GM23338 (cell line): Measurements from ENCODE around the gene CDH18. TPM values are rescaled to one million over a fixed set of nuclear protein-coding genes. Genes with fewer than 3 reads are reported as not detected.
"Not testable (repeated sequence)": the region's sequence is repeated elsewhere in the genome, so short reads cannot be mapped to it uniquely, and the experiment has no call there.

Experiments
- ATAC-seq: fragments of 200-7000 bp; cut with Tn5 transposase; 3 replicates; pipeline ENCODE4 v1.9.1; 2020
- DNase-seq: peaks from one replicate; pipeline ENCODE4 v3.0.0-alpha.2; 2015; ENCODE audit warnings: low spot score
- H2AFZ ChIP-seq: fragments of 200-600 bp; sonication (generic); 2 replicates; pipeline ENCODE4 v1.8.0; 2016; ENCODE audit warnings: antibody characterized with exemption, mild to moderate bottlenecking, moderate library complexity
- H3F3A ChIP-seq: fragments of 200-600 bp; sonication (generic); replicated peaks from 2 replicates; pipeline ENCODE4 v1.8.0; 2017; ENCODE audit warnings: antibody characterized with exemption, mixed run types, low read depth
- H3K27ac ChIP-seq: fragments of 200-600 bp; sonication (generic); 2 replicates; pipeline ENCODE4 v1.6.1; 2016; ENCODE audit warnings: low read depth
- H3K27me3 ChIP-seq: fragments of 200-600 bp; sonication (generic); 2 replicates; pipeline ENCODE4 v1.8.0; 2016; ENCODE audit warnings: mild to moderate bottlenecking, mixed run types, moderate library complexity; ENCODE audit not compliant: insufficient read depth
- H3K36me3 ChIP-seq: fragments of 200-600 bp; sonication (generic); 2 replicates; pipeline ENCODE4 v1.8.0; 2016; ENCODE audit warnings: mild to moderate bottlenecking; ENCODE audit not compliant: insufficient read depth
- H3K4me1 ChIP-seq: fragments of 200-600 bp; sonication (generic); 2 replicates; pipeline ENCODE4 v1.8.0; 2016; ENCODE audit warnings: mild to moderate bottlenecking, moderate library complexity; ENCODE audit not compliant: insufficient read depth
- H3K4me2 ChIP-seq: fragments of 200-600 bp; sonication (generic); 2 replicates; pipeline ENCODE4 v1.7.1; 2017; ENCODE audit warnings: mixed run types
- H3K4me3 ChIP-seq: fragments of 200-600 bp; sonication (generic); 2 replicates; pipeline ENCODE4 v1.6.1; 2016; ENCODE audit warnings: mixed run types
- H3K79me2 ChIP-seq: fragments of 200-600 bp; sonication (generic); replicated peaks from 2 replicates; pipeline ENCODE4 v1.8.0; 2017; ENCODE audit warnings: mild to moderate bottlenecking; ENCODE audit not compliant: insufficient read depth
- H3K9me2 ChIP-seq: fragments of 200-600 bp; sonication (generic); 2 replicates; pipeline ENCODE4 v1.8.0; 2017; ENCODE audit not compliant: insufficient read depth
- H4K20me1 ChIP-seq: fragments of 200-600 bp; sonication (generic); replicated peaks from 2 replicates; pipeline ENCODE4 v1.8.0; 2017; ENCODE audit warnings: mild to moderate bottlenecking; ENCODE audit not compliant: insufficient read depth
- H3K27ac Mint-ChIP-seq: 2 replicates; pipeline ENCODE4 v1.8.0; 2020; ENCODE audit warnings: inconsistent platforms, mild to moderate bottlenecking, moderate library complexity, mixed read lengths
- H3K27me3 Mint-ChIP-seq: 3 replicates; pipeline ENCODE4 v1.8.0; 2022; ENCODE audit warnings: low read depth, mild to moderate bottlenecking, moderate library complexity, mixed read lengths, inconsistent platforms; ENCODE audit not compliant: insufficient read depth, poor library complexity
- H3K36me3 Mint-ChIP-seq: 3 replicates; pipeline ENCODE4 v1.8.0; 2021; ENCODE audit warnings: low read depth, mild to moderate bottlenecking, inconsistent platforms, moderate library complexity, mixed read lengths
- H3K4me1 Mint-ChIP-seq: 3 replicates; pipeline ENCODE4 v1.8.0; 2020; ENCODE audit warnings: mild to moderate bottlenecking, inconsistent platforms, mixed read lengths
- H3K4me3 Mint-ChIP-seq: 3 replicates; pipeline ENCODE4 v1.8.0; 2021; ENCODE audit warnings: moderate library complexity, mild to moderate bottlenecking, inconsistent platforms, mixed read lengths
- H3K9me3 Mint-ChIP-seq: 3 replicates; pipeline ENCODE4 v1.8.0; 2020; ENCODE audit warnings: moderate library complexity, mild to moderate bottlenecking, inconsistent platforms, mixed read lengths
- CREB1 ChIP-seq: fragments of 250-450 bp; sonication (Bioruptor Pico); IDR thresholded peaks from 2 replicates; pipeline ENCODE4 v1.5.0; 2020; ENCODE audit warnings: low read depth, mild to moderate bottlenecking, moderate library complexity
- ETS1 ChIP-seq: IDR thresholded peaks from 2 replicates; pipeline ENCODE4 v1.6.1; 2016; ENCODE audit warnings: antibody characterized with exemption
- JUNB ChIP-seq: IDR thresholded peaks from one replicate; pipeline ENCODE4 v1.6.1; 2016; ENCODE audit warnings: antibody characterized with exemption; ENCODE audit not compliant: unreplicated experiment
- NANOG ChIP-seq: IDR thresholded peaks from 2 replicates; pipeline ENCODE4 v1.6.1; 2016; ENCODE audit warnings: antibody characterized with exemption, borderline replicate concordance
- REST ChIP-seq: IDR thresholded peaks from one replicate; pipeline ENCODE4 v1.6.1; 2018; ENCODE audit warnings: antibody characterized with exemption; ENCODE audit not compliant: unreplicated experiment
- ZNF331 ChIP-seq: fragments of 250-450 bp; sonication (Bioruptor Pico); IDR thresholded peaks from 2 replicates; pipeline ENCODE4 v1.5.0; 2020; ENCODE audit warnings: low read depth, mild to moderate bottlenecking, moderate library complexity
- ZNF462 ChIP-seq: fragments of 250-450 bp; sonication (Bioruptor Pico); IDR thresholded peaks from 2 replicates; pipeline ENCODE4 v1.5.0; 2020; ENCODE audit warnings: mild to moderate bottlenecking, moderate library complexity
- polyA plus RNA-seq: library from polyadenylated mRNA; unstranded; fragments of >200 nt; fragmentation: Nextera tagmentation; extraction: Ambion mirVana; gene quantifications from 2 replicates; pipeline ENCODE4 v1.2.1, GENCODE V29; 2016
- total RNA-seq: library from RNA; depleted of rRNA; stranded (reverse); fragments of >200 nt; shearing (Covaris generic); gene quantifications from 2 replicates; pipeline ENCODE4 v1.2.3, GENCODE V29; 2014

CDH18 gene
- total and polyA plus RNA-seq, 2 experiments from 2014 or later: 1.3 TPM; not detected in 1

- TF ChIP-seq ZNF462 (CRISPR knock-in tag): no peak
- no peak for TF ChIP-seq CREB1 (CRISPR knock-in tag)
- TF ChIP-seq JUNB: no peak
- no peak for TF ChIP-seq ZNF331 (CRISPR knock-in tag)
- TF ChIP-seq REST: no peak
- TF ChIP-seq ETS1: no peak
- no peak for TF ChIP-seq NANOG
Observed at GRCh38 chr5:19835442-19835841, 152.6 kb downstream of the CDH18 start (continued).

GRCh38 chr5:19812720-19813119 lies 175.3 kb downstream of the CDH18 start:
- H3K27me3 ChIP-seq, H3K27ac Mint-ChIP-seq, H3K79me2 ChIP-seq, H3F3A ChIP-seq, ATAC-seq, DNase-seq, H3K27me3 Mint-ChIP-seq, H2AFZ ChIP-seq, H3K9me3 Mint-ChIP-seq, H4K20me1 ChIP-seq, H3K4me1 ChIP-seq, H3K4me1 Mint-ChIP-seq, H3K4me2 ChIP-seq, H3K4me3 ChIP-seq, H3K36me3 ChIP-seq, H3K27ac ChIP-seq, H3K9me2 ChIP-seq, H3K36me3 Mint-ChIP-seq, H3K4me3 Mint-ChIP-seq: not testable (repeated sequence)
